Lower lobe of right lung (tissue), 2 donors: ENCODE measurements around the gene SUSD3. TPM values are rescaled to one million over a fixed set of nuclear protein-coding genes. Genes with fewer than 3 reads are reported as not detected.

Experiments used
- ATAC-seq, 2 donors: fragments of 200-7000 bp; cut with Tn5 transposase; one replicate each; pipeline ENCODE4 v1.9.1; 2020 to 2022; ENCODE audit warnings: mild to moderate bottlenecking in 2 of 2, moderate library complexity in 2 of 2
- DNase-seq: peaks from one replicate; pipeline ENCODE4 v3.0.0-alpha.2; 2020
- H3K27ac ChIP-seq: fragments of 200-600 bp; one replicate; pipeline ENCODE4 v1.8.0; 2022
- H3K27me3 ChIP-seq: fragments of 200-600 bp; one replicate; pipeline ENCODE4 v1.8.0; 2022; ENCODE audit warnings: low read depth
- H3K36me3 ChIP-seq: fragments of 200-600 bp; one replicate; pipeline ENCODE4 v1.8.0; 2022; ENCODE audit warnings: mild to moderate bottlenecking
- H3K4me1 ChIP-seq: fragments of 200-600 bp; one replicate; pipeline ENCODE4 v1.8.0; 2022
- H3K4me3 ChIP-seq: fragments of 200-600 bp; one replicate; pipeline ENCODE4 v1.8.0; 2022; ENCODE audit warnings: mild to moderate bottlenecking
- H3K9me3 ChIP-seq: fragments of 200-600 bp; one replicate; pipeline ENCODE4 v1.8.0; 2022
- intact Hi-C: fragments of 100-400 bp; cut with DNase I; formaldehyde crosslinking; loops from one replicate; pipeline ENCODE4 v1.11.0; 2022
- total RNA-seq: library from RNA; stranded (reverse); fragmentation: NEBNext Ultra II Directional; extraction: Animal tissue kit (Norgen Biotek cat#: 25700); gene quantifications from one replicate; pipeline ENCODE4 v1.2.1, GENCODE V29; 2021
- TF ChIP-seq, protein P1 (sequence below): fragments of 200-600 bp; IDR thresholded peaks from one replicate; pipeline ENCODE4 v1.8.0; 2022; ENCODE audit warnings: antibody characterized with exemption, mild to moderate bottlenecking
- donor health status: DM: no; HTN: yes; CAD: no; lungs with severe emphysema.

SUSD3 gene
- total RNA-seq, 1 donor from 2014 or later: 5.3 TPM

DNA sequence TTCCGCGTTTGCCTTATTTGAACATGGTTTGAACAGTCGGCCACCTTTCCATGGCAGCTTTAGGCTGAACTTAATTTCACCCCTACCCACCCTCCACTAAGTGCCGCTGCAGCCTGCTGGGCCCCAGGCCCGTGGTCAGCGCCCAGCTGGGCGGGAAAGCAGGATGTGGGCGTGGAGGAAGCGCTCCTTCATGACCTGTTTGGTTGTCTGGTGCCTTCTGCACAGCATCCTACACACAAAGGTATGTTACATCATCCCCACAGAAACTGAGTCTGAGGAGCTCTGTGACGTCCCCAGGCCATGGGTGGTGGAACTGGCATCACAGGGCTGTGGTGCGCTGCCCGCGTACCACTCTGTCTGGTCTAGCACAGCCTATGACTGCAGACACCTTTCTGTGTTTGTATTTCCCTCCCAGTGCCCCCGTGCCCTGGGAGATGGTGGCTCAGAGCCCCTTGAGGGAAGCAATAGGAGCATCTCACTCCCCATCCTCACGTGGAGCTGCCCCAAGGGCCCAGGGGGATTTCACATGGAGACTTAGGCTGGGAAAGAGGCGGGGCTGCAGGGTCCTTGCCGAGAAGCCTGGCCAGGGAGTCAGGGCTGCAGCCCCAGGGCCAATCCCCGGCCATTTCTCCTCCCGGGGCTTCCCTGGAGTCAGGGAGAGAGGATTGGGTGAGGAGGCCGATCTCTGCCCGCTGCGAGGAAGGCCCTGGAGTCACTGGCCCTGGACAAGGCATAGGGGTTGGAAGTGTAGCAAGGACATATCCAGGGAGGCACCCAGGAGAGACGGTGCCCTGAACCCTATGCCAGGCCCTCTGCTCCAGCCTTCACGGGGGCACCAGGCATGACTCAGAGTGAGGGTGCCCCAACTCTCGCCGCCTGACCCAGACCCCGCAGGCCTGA is 37.5 kb upstream of the SUSD3 start:
- DNase-seq: no peak

DNA sequence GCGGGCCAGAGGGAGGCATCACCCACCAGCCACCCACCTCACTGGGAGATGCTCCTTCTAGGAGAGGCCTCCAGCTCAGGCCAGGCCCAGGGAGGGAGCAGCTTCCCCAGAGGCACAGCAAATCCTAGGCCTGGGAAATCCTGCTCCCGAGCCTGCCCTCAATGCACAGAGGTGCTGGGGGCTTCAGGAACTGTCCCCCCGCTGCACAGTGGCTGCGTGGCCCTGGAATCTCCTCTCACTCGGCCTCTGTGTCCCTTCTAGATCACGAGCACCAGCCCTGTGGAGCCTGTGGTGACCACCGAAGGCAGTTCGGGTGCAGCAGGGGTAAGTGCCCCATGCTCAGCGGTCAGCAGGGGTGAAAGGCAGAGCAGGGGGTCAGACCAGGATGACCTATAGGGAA is 36.4 kb upstream of the SUSD3 start:
- Histone ChIP-seq H3K9me3 (no peaks in the 10 kb centered on the region), H3K4me3 (no peak overlapping the region), H3K27me3 (no peaks in the 10 kb centered on the region), H3K36me3 (peaks cover 63% of the 10 kb centered on the region), H3K4me1 (no peaks in the 10 kb centered on the region), H3K27ac (no peak overlapping the region)
- TF ChIP-seq, protein P1, sequence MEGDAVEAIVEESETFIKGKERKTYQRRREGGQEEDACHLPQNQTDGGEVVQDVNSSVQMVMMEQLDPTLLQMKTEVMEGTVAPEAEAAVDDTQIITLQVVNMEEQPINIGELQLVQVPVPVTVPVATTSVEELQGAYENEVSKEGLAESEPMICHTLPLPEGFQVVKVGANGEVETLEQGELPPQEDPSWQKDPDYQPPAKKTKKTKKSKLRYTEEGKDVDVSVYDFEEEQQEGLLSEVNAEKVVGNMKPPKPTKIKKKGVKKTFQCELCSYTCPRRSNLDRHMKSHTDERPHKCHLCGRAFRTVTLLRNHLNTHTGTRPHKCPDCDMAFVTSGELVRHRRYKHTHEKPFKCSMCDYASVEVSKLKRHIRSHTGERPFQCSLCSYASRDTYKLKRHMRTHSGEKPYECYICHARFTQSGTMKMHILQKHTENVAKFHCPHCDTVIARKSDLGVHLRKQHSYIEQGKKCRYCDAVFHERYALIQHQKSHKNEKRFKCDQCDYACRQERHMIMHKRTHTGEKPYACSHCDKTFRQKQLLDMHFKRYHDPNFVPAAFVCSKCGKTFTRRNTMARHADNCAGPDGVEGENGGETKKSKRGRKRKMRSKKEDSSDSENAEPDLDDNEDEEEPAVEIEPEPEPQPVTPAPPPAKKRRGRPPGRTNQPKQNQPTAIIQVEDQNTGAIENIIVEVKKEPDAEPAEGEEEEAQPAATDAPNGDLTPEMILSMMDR: no peak
- no peak for ATAC-seq
- no peak for DNase-seq
- intact Hi-C loops: no loop called here

More for the DNA sequence above, 37.5 kb upstream of the SUSD3 start:
- no peaks in the 10 kb centered on the region for H3K9me3 ChIP-seq
- no peaks in the 10 kb centered on the region for H3K4me1 ChIP-seq
- no peak overlapping the region for H3K4me3 ChIP-seq
- H3K27ac ChIP-seq: no peak overlapping the region
- TF ChIP-seq, protein P1: no peak
- peaks cover 73% of the 10 kb centered on the region for H3K36me3 ChIP-seq
- no peak for ATAC-seq
- intact Hi-C loops: no loop called here
- H3K27me3 ChIP-seq: no peaks in the 10 kb centered on the region

DNA sequence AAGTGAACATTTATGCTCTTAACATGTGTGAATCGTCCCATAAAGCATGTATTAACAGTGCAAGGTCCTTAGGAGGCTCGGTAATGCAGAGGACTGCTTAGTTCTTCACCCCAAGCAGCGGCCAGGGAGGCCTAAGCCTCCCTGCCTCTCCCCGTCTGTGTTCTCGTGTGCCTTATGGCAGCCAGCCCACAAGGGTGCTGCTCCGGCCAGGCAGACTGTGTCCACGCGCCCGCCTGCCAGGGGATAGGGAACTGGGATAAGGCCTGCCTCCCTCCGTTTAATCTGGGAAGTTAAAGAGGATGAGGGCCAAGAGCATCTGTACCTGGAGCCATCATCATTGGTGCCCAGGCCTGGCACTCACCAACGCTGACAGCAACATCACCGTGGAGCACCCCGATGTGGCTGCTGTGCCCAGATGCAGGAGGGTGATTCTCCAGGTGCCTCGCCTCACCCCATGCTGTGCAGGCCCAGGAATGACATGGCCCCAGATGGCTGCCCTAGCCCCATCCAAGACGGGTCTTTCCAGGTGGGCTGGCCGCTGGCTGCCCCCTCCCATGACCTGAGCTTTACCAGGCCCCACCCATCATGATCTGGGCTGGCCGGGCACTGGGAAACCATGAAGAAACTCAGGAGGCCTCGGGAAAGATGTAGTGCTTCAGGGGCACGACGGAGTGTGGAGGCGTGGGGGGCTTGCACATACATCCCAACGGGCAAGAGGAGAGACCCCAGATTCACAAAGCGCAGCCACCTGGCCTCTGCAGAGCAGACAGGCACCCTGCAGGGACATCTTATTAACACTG is 35.6 kb upstream of the SUSD3 start:
- no peak overlapping the region for H3K4me3 ChIP-seq
- intact Hi-C loops: no loop called here
- TF ChIP-seq, protein P1: no peak
- no peak for ATAC-seq
- H3K4me1 ChIP-seq: no peaks in the 10 kb centered on the region
- peaks cover 56% of the 10 kb centered on the region for H3K36me3 ChIP-seq
- H3K27me3 ChIP-seq: no peaks in the 10 kb centered on the region
- no peak for DNase-seq
- no peak overlapping the region for H3K27ac ChIP-seq
- no peaks in the 10 kb centered on the region for H3K9me3 ChIP-seq

DNA sequence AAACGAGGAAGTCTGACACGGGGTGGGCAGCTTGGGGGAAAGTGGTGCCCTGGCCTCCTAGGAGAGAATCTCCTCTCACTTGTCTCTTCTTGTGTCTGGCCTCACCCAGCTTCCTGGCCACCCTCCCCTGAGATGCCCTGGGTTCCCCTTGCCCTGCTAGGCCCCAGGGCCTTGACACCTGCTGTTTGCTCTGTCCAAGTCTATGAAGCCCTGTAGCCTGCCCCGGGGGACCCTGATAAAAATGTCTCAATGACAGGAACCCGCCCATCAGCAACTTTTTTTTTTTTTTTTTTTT is 35.0 kb upstream of the SUSD3 start:
- intact Hi-C loops: no loop called here
- no peak for ATAC-seq
- H3K27ac ChIP-seq: no peak overlapping the region
- no peaks in the 10 kb centered on the region for H3K27me3 ChIP-seq
- TF ChIP-seq, protein P1: no peak
- H3K4me3 ChIP-seq: no peak overlapping the region
- peaks cover 4% of the 10 kb centered on the region for H3K4me1 ChIP-seq
- peaks cover 51% of the 10 kb centered on the region for H3K36me3 ChIP-seq
- no peaks in the 10 kb centered on the region for H3K9me3 ChIP-seq
- no peak for DNase-seq

DNA sequence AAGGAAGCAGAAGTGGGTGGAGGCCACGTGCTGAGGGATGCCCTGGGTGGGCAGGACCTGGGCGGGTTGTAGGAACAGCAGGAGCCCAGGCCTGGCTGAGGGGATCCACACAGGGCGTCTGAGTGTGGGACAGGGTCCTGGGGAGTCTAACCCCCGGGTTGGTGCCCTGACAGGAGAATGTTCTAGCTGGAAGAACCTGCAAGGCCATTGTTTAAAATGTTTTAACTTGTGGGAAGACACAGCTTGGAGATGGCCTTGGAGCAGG is 33.9 kb upstream of the SUSD3 start:
- H3K36me3 ChIP-seq: peaks cover 39% of the 10 kb centered on the region
- no peak for ATAC-seq
- intact Hi-C loops: no loop called here
- no peak for DNase-seq
- no peaks in the 10 kb centered on the region for H3K27me3 ChIP-seq
- no peak overlapping the region for H3K4me3 ChIP-seq
- H3K9me3 ChIP-seq: no peaks in the 10 kb centered on the region
- TF ChIP-seq, protein P1: no peak
- peaks cover 8% of the 10 kb centered on the region for H3K4me1 ChIP-seq
- H3K27ac ChIP-seq: no peak overlapping the region
